HepG2 (cell line): ENCODE data around the gene C1orf226. TPM values are rescaled to one million over a fixed set of nuclear protein-coding genes. Genes with fewer than 3 reads are reported as not detected.

ENCODE experiments used
- ATAC-seq: fragments of 200-7000 bp; cut with Tn5 transposase; 3 replicates; pipeline ENCODE4 v1.9.1; 2020; ENCODE audit warnings: mild to moderate bottlenecking, moderate library complexity
- BruUV-seq: library from RNA; stranded (reverse); fragments of 400-500 nt; replicated peaks from 2 replicates; lab custom pipeline; 2021; lab: Mats Ljungman, UMichigan
- CTCF ChIA-PET: fragments of 300-600 bp; formaldehyde crosslinking; extraction: SDS; loops from one replicate; lab custom pipeline; 2021; ENCODE audit warnings: low total read pairs, inconsistent platforms, low intra/inter-chr PET ratio; lab: Yijun Ruan, JAX
- POLR2A ChIA-PET: fragments of 350-600 bp; sonication (Branson Sonifier 250); formaldehyde crosslinking; loops from one replicate; lab custom pipeline; 2020; ENCODE audit warnings: antibody characterized with exemption, inconsistent platforms; lab: Yijun Ruan, JAX
- DNase-seq: peaks from one replicate; pipeline ENCODE4 v3.0.0-alpha.2; 2015; ENCODE audit warnings: low spot score
- FAIRE-seq: peaks from 3 replicates; lab custom pipeline; 2011; peaks lifted over from hg19 to GRCh38; lab: Jason Lieb, UNC
- H2AFZ ChIP-seq: one replicate; pipeline ENCODE4 v1.6.1; 2011; ENCODE audit warnings: low read length, inconsistent platforms
- H3K27ac ChIP-seq: fragments of 300-600 bp; 3 replicates; pipeline ENCODE4 v1.8.0; 2011; ENCODE audit warnings: mixed run types, mild to moderate bottlenecking, mixed read lengths, low read length, inconsistent platforms; ENCODE audit not compliant: insufficient read depth; ENCODE audit errors: extremely low read length
- H3K27me3 ChIP-seq, 2 experiments: fragments of 200-600 bp in 1 of 2; 2 replicates in 1 of 2; 3 replicates in 1 of 2; pipeline versions ENCODE4 v1.6.0 to v1.8.0; 2011; ENCODE audit warnings: low read length in 2 of 2, mild to moderate bottlenecking in 2 of 2, moderate library complexity in 2 of 2, inconsistent platforms in 1 of 2; ENCODE audit not compliant: insufficient read depth in 2 of 2, control insufficient read depth in 1 of 2
- H3K36me3 ChIP-seq, 2 experiments: fragments of 200-600 bp in 1 of 2; replicated peaks in 1 of 2; 2 replicates in 1 of 2; 3 replicates in 1 of 2; pipeline versions ENCODE4 v1.5.1 to v1.8.0; 2011; ENCODE audit warnings: low read length in 2 of 2, inconsistent platforms in 1 of 2; ENCODE audit not compliant: insufficient read depth in 2 of 2, control insufficient read depth in 1 of 2
- H3K4me1 ChIP-seq: 2 replicates; pipeline ENCODE4 v1.5.1; 2012; ENCODE audit warnings: low read length, inconsistent platforms; ENCODE audit not compliant: insufficient read depth
- H3K4me2 ChIP-seq: 2 replicates; pipeline ENCODE4 v1.6.0; 2011; ENCODE audit warnings: low read depth, low read length, inconsistent platforms
- H3K4me3 ChIP-seq, 3 experiments: fragments of 200-600 bp in 1 of 3; sonication (generic), shearing (Covaris generic) in 1 of 3; replicated peaks in 1 of 3; 2 replicates each; pipeline ENCODE4 v1.5.1; 2011 to 2016; ENCODE audit warnings: low read length in 3 of 3, inconsistent platforms in 2 of 3, low read depth in 2 of 3, mild to moderate bottlenecking in 2 of 3, control low read depth in 1 of 3, mixed read lengths in 1 of 3; ENCODE audit not compliant: insufficient read depth in 1 of 3
- H3K79me2 ChIP-seq: one replicate; pipeline ENCODE4 v1.6.1; 2011; ENCODE audit warnings: low read length, inconsistent platforms; ENCODE audit not compliant: insufficient read depth
- H3K9ac ChIP-seq: 2 replicates; pipeline ENCODE4 v1.6.0; 2011; ENCODE audit warnings: mild to moderate bottlenecking, low read depth, low read length, inconsistent platforms; ENCODE audit not compliant: insufficient read depth
- H3K9me3 ChIP-seq: 2 replicates; pipeline ENCODE4 v1.5.1; 2012; ENCODE audit warnings: mild to moderate bottlenecking, low read length
- H4K20me1 ChIP-seq: 2 replicates; pipeline ENCODE4 v1.6.0; 2011; ENCODE audit warnings: inconsistent platforms, mild to moderate bottlenecking, low read length, moderate library complexity; ENCODE audit not compliant: insufficient read depth
- ARID2 ChIP-seq: sonication (generic); formaldehyde crosslinking; IDR thresholded peaks from 2 replicates; pipeline ENCODE4 v1.8.1; 2022; ENCODE audit warnings: mild to moderate bottlenecking, missing genetic modification reagents, borderline replicate concordance
- ATAD3A ChIP-seq: sonication (generic); formaldehyde crosslinking; IDR thresholded peaks from 2 replicates; pipeline ENCODE4 v1.4.0; 2020; ENCODE audit warnings: missing genetic modification reagents
- GFI1 ChIP-seq: sonication (generic); formaldehyde crosslinking; IDR thresholded peaks from 2 replicates; pipeline ENCODE4 v1.5.0; 2020; ENCODE audit warnings: missing genetic modification reagents, mild to moderate bottlenecking, borderline replicate concordance
- HMGA1 ChIP-seq: sonication (generic); formaldehyde crosslinking; conservative IDR thresholded peaks from 2 replicates; pipeline ENCODE4 v1.4.0; 2020; ENCODE audit warnings: missing genetic modification reagents
- POGZ ChIP-seq: sonication (generic); formaldehyde crosslinking; IDR thresholded peaks from 2 replicates; pipeline ENCODE4 v1.4.0; 2020; ENCODE audit warnings: mild to moderate bottlenecking, missing genetic modification reagents
- POLR2G ChIP-seq: fragments of 200-400 bp; formaldehyde crosslinking; IDR thresholded peaks from 2 replicates; pipeline ENCODE4 v1.6.1; 2018; ENCODE audit warnings: mild to moderate bottlenecking, low read depth, low read length, moderate library complexity
- RCOR2 ChIP-seq: IDR thresholded peaks from 2 replicates; pipeline ENCODE4 v1.6.1; 2016; ENCODE audit warnings: missing biosample characterization, missing genetic modification reagents
- ZMAT5 ChIP-seq: sonication (generic); formaldehyde crosslinking; IDR thresholded peaks from 2 replicates; pipeline ENCODE4 v1.5.0; 2020; ENCODE audit warnings: mild to moderate bottlenecking, low read depth, missing genetic modification reagents, borderline replicate concordance
- ZNF292 ChIP-seq: sonication (generic); formaldehyde crosslinking; IDR thresholded peaks from 2 replicates; pipeline ENCODE4 v1.8.1; 2022; ENCODE audit warnings: mild to moderate bottlenecking, low read depth, missing genetic modification reagents, borderline replicate concordance
- ZNF770 ChIP-seq: sonication (generic); formaldehyde crosslinking; IDR thresholded peaks from 2 replicates; pipeline ENCODE4 v1.5.0; 2020; ENCODE audit warnings: mild to moderate bottlenecking, missing genetic modification reagents
- ZNF839 ChIP-seq: sonication (generic); formaldehyde crosslinking; IDR thresholded peaks from 2 replicates; pipeline ENCODE4 v1.4.0; 2020; ENCODE audit warnings: missing genetic modification reagents, mild to moderate bottlenecking, borderline replicate concordance
- WGBS: methylation state at CpG from one replicate; pipeline ENCODE4 v1.1.6; 2017; ENCODE audit warnings: low lambda C conversion rate; 5-methylcytosine and 5-hydroxymethylcytosine counted together
- in situ Hi-C: cut with HindIII; loops from 2 replicates; pipeline ENCODE4 v1.10.0; 2017; ENCODE audit warnings: low pct_unique_long_range_greater_than_20kb; ENCODE audit not compliant: extremely low pct_ligation_motif_present
- intact Hi-C: fragments of 100-400 bp; cut with micrococcal nuclease; formaldehyde crosslinking; loops from one replicate; pipeline ENCODE4 v1.10.0; 2022; ENCODE audit not compliant: unreplicated experiment
- polyA plus RNA-seq, 8 experiments: library from polyadenylated mRNA; depleted of rRNA in 3 of 8; stranded (reverse) in 7 of 8; unstranded in 1 of 8; fragments of >200 nt; fragmentation: Illumina TruSeq in 4 of 8; extraction: Trizol in 4 of 8; gene quantifications; 2 replicates each; pipeline versions ENCODE4 v1.2.1 to v1.2.3, GENCODE V29; 2011 to 2016; ENCODE audit warnings: low read depth in 4 of 8, missing spikeins in 1 of 8, mixed read lengths in 1 of 8; ENCODE audit not compliant: insufficient read depth in 1 of 8
- total RNA-seq, 5 experiments: library from RNA; depleted of rRNA; stranded (reverse); fragments of >200 nt; fragmentation: Illumina TruSeq; extraction: Trizol; gene quantifications; 2 replicates each; pipeline ENCODE4 v1.2.3, GENCODE V29; 2016; ENCODE audit warnings: low read depth in 1 of 5

C1orf226 gene
- total and polyA plus RNA-seq, 2 of the 13 experiments (the other 11 are each of a cell fraction or from before 2014, with no cell fraction given) = 4.7 to 4.9 TPM

GRCh38 chr1:162336621-162337285 lies 44.8 kb upstream of the C1orf226 start:
- intact Hi-C loops = no loop called here
- H3K4me1 ChIP-seq = no peaks in the 10 kb centered on the region
- H2AFZ ChIP-seq = no peak overlapping the region
- no peak overlapping the region for H3K4me2 ChIP-seq
- POLR2A ChIA-PET = no interaction called here
- H3K4me3 ChIP-seq = no peak overlapping the region
- 91% methylated on average over 7 of the region's 7 CpGs for WGBS
- no peaks in the 10 kb centered on the region for H3K9me3 ChIP-seq
- no peak for TF ChIP-seq ZNF770 (CRISPR knock-in tag)
- no peak for TF ChIP-seq GFI1
- no peak for TF ChIP-seq ARID2 (CRISPR knock-in tag)
- TF ChIP-seq HMGA1 = no peak
- TF ChIP-seq POGZ (CRISPR knock-in tag) = no peak
- TF ChIP-seq POLR2G = no peak
- no peak for TF ChIP-seq ZMAT5 (CRISPR knock-in tag)
- no peak for TF ChIP-seq ATAD3A (CRISPR knock-in tag)
- TF ChIP-seq RCOR2 (CRISPR knock-in tag) = no peak
- no peak for TF ChIP-seq ZNF292 (CRISPR knock-in tag)
- TF ChIP-seq ZNF839 (CRISPR knock-in tag) = no peak
- TF ChIP-seq, all 625 proteins: peak for 0
- BruUV-seq = no TSS peak
- H3K9ac ChIP-seq = no peak overlapping the region
- DNase-seq (no peak), FAIRE-seq (no peak), ATAC-seq (no peak)
- in situ Hi-C loops = no loop called here
- H3K27me3 ChIP-seq = no peaks in the 10 kb centered on the region
- CTCF ChIA-PET = no interaction called here
- peaks cover 0 to 24% of the 10 kb centered on the region in 2 experiments; a peak in 2 of 5 replicates for H3K36me3 ChIP-seq
- no peaks in the 10 kb centered on the region for H3K79me2 ChIP-seq
- H3K27ac ChIP-seq = no peak overlapping the region
- no peaks in the 10 kb centered on the region for H4K20me1 ChIP-seq
